HG02610 (cell line): ENCODE results near the gene CANT1.

ENCODE experiments used
- ATAC-seq: cut with Tn5 transposase; IDR thresholded peaks from one replicate; pipeline ENCODE4 v1.9.1; 2021; ENCODE audit warnings: mild to moderate bottlenecking, moderate library complexity; ENCODE audit not compliant: unreplicated experiment

CANT1 gene

GRCh38 chr17:79011451-79012147 lies 2.0 kb upstream of the CANT1 start:
- no peak for ATAC-seq

- ATAC-seq, result no peak
Observed at GRCh38 chr17:79010304-79010646, 711 bp upstream of the CANT1 start.

- no peak for ATAC-seq
Observed at GRCh38 chr17:79008666-79009387, 737 bp downstream of the CANT1 start.

GRCh38 chr17:79007504-79008381 lies 1.8 kb downstream of the CANT1 start:
- ATAC-seq, result no peak

GRCh38 chr17:79006794-79007503 lies 2.6 kb downstream of the CANT1 start:
- ATAC-seq, result no peak

GRCh38 chr17:79006046-79006445 lies 3.5 kb downstream of the CANT1 start:
- no peak for ATAC-seq

- ATAC-seq, result no peak
Observed at GRCh38 chr17:79005063-79005861, 4.3 kb downstream of the CANT1 start.

GRCh38 chr17:79003661-79004411 lies 5.7 kb downstream of the CANT1 start:
- no peak for ATAC-seq

- ATAC-seq, result no peak
Observed at GRCh38 chr17:79002796-79003593, 6.6 kb downstream of the CANT1 start.

- no peak for ATAC-seq
Observed at GRCh38 chr17:79002291-79002690, 7.3 kb downstream of the CANT1 start.

GRCh38 chr17:79001190-79002020 lies 8.2 kb downstream of the CANT1 start:
- ATAC-seq, result no peak

- ATAC-seq, result no peak
Observed at GRCh38 chr17:79000396-79001189, 9.0 kb downstream of the CANT1 start.

- ATAC-seq, result no peak
Observed at GRCh38 chr17:78999947-79000395, 9.6 kb downstream of the CANT1 start.

GRCh38 chr17:78999056-78999768 lies 10.4 kb downstream of the CANT1 start:
- ATAC-seq, result no peak

- no peak for ATAC-seq
Observed at GRCh38 chr17:78998311-78999055, 11.1 kb downstream of the CANT1 start.

- no peak for ATAC-seq
Observed at GRCh38 chr17:78997881-78998280, 11.7 kb downstream of the CANT1 start.
